Islet precursor cell (in vitro differentiated cells): ENCODE results near the gene CDC34.

Experiments used
- DNase-seq: peaks from one replicate; pipeline ENCODE4 v3.0.0-alpha.2; 2018

The CDC34 gene

GRCh38 chr19:524062-524674 is 7.4 kb upstream of the CDC34 start:
- no peak for DNase-seq

- no peak for DNase-seq
Measured at GRCh38 chr19:525029-525428, 6.5 kb upstream of the CDC34 start.

- DNase-seq: no peak
Measured at GRCh38 chr19:525857-526419, 5.6 kb upstream of the CDC34 start.

- DNase-seq: no peak
Measured at GRCh38 chr19:530134-531008, 1.2 kb upstream of the CDC34 start.

GRCh38 chr19:531009-531752 is 379 bp upstream of the CDC34 start:
- peak; percentile 94 for DNase-seq

GRCh38 chr19:532561-533363 is 1.2 kb downstream of the CDC34 start:
- DNase-seq: peak; percentile 74

GRCh38 chr19:533364-534058 is 2.0 kb downstream of the CDC34 start:
- no peak for DNase-seq

- DNase-seq: no peak
Measured at GRCh38 chr19:534088-534487, 2.5 kb downstream of the CDC34 start.

GRCh38 chr19:535017-535835 is 3.7 kb downstream of the CDC34 start:
- no peak for DNase-seq

GRCh38 chr19:536031-536880 is 4.7 kb downstream of the CDC34 start:
- no peak for DNase-seq

GRCh38 chr19:536881-537404 is 5.4 kb downstream of the CDC34 start:
- no peak for DNase-seq

GRCh38 chr19:538641-539428 is 7.3 kb downstream of the CDC34 start:
- DNase-seq: no peak

- DNase-seq: no peak
Measured at GRCh38 chr19:539429-540030, 8.0 kb downstream of the CDC34 start.

- no peak for DNase-seq
Measured at GRCh38 chr19:540867-541637, 9.5 kb downstream of the CDC34 start.

GRCh38 chr19:541699-542098 is 10.1 kb downstream of the CDC34 start:
- DNase-seq: no peak

- DNase-seq: no peak
Measured at GRCh38 chr19:542173-542866, 10.8 kb downstream of the CDC34 start.
